Heart left ventricle (tissue), 16 donors: ENCODE results near the gene PTPRN2. TPM values are rescaled to one million over a fixed set of nuclear protein-coding genes. Genes with fewer than 3 reads are reported as not detected.

Experiments
- ATAC-seq, 4 donors: fragments of 200-7000 bp; cut with Tn5 transposase; one replicate each; pipeline ENCODE4 v1.9.1; 2020 to 2022; ENCODE audit warnings: moderate library complexity in 4 of 4, mild to moderate bottlenecking in 3 of 4, moderate number of reproducible peaks in 1 of 4
- DNase-seq, 5 donors: peaks; one replicate each; pipeline ENCODE4 v3.0.0-alpha.2; 2020
- H3K27ac ChIP-seq, 12 donors: fragments of 200-600 bp; sonication (generic) in 4 of 12; one replicate each; pipeline versions ENCODE4 v1.5.0 to v1.8.0; 2016 to 2022; ENCODE audit warnings: mild to moderate bottlenecking in 2 of 12
- H3K27me3 ChIP-seq, 9 donors: fragments of 200-600 bp; sonication (generic) in 2 of 9; one replicate each; pipeline versions ENCODE4 v1.5.1 to v1.8.0; 2016 to 2022; ENCODE audit warnings: mild to moderate bottlenecking in 3 of 9
- H3K36me3 ChIP-seq, 9 donors: fragments of 200-600 bp; sonication (generic) in 2 of 9; one replicate each; pipeline versions ENCODE4 v1.5.0 to v1.8.0; 2018 to 2022; ENCODE audit warnings: mild to moderate bottlenecking in 2 of 9
- H3K4me1 ChIP-seq, 12 donors: fragments of 200-600 bp; sonication (generic) in 4 of 12; one replicate each; pipeline versions ENCODE4 v1.5.0 to v1.8.0; 2016 to 2022; ENCODE audit warnings: mild to moderate bottlenecking in 3 of 12
- H3K4me3 ChIP-seq, 12 donors: fragments of 200-600 bp; sonication (generic) in 4 of 12; one replicate each; pipeline versions ENCODE4 v1.5.0 to v1.8.0; 2017 to 2022; ENCODE audit warnings: mild to moderate bottlenecking in 9 of 12, moderate library complexity in 4 of 12
- H3K9me3 ChIP-seq, 12 donors: fragments of 200-600 bp; sonication (generic) in 4 of 12; one replicate each; pipeline versions ENCODE4 v1.5.0 to v1.8.0; 2016 to 2022; ENCODE audit warnings: mild to moderate bottlenecking in 1 of 12
- CTCF ChIP-seq, 12 donors: fragments of 200-600 bp; sonication (generic) in 4 of 12; IDR thresholded peaks; one replicate each; pipeline versions ENCODE4 v1.5.0 to v1.8.0; 2018 to 2022; ENCODE audit warnings: antibody characterized with exemption in 12 of 12, mild to moderate bottlenecking in 5 of 12
- POLR2A ChIP-seq, 2 donors: fragments of 450-650 bp; IDR thresholded peaks; one replicate each; pipeline ENCODE4 v1.6.1; 2017; ENCODE audit warnings: antibody characterized with exemption in 2 of 2, mild to moderate bottlenecking in 2 of 2, moderate library complexity in 2 of 2
- WGBS, 4 donors: extraction: QIAGEN DNeasy Blood & Tissue Kit in 2 of 4; methylation state at CpG; one replicate each; pipeline versions ENCODE4 v1.1.5 to v1.1.7; 2013 to 2018; 5-methylcytosine and 5-hydroxymethylcytosine counted together
- intact Hi-C, 10 donors: fragments of 100-400 bp; cut with DNase I; formaldehyde crosslinking; loops; one replicate each; pipeline versions ENCODE4 v1.11.1 to v1.14.2; 2022
- polyA plus RNA-seq, 2 donors: library from polyadenylated mRNA; stranded (reverse); fragments of 200-250 nt; gene quantifications; one replicate each; pipeline ENCODE4 v1.2.3, GENCODE V29; 2013
- total RNA-seq, 9 donors: library from RNA; depleted of rRNA in 2 of 9; stranded (reverse); fragments of >200 nt in 2 of 9; fragmentation: NEBNext Ultra II Directional in 3 of 9; extraction: Animal tissue kit (Norgen Biotek cat#: 25700) in 3 of 9; gene quantifications; one replicate each; pipeline versions ENCODE4 v1.1.0 to v1.2.4, GENCODE V29; 2016 to 2023
- donor health status: ischemic (EF 13 %, LVEDD 7.1; RV severe dilation, severe dysfunction).
- donor health status: healthy with polysubstance abuse.
- donor health status: DM: no; HTN: yes; CAD: no.
- donor health status: DM: no; HTN: no; CAD: no.
- donor health status: ischemic (EF 25% LVEDD 6.9; RV normal size, moderate dysfunction).
- donor health status: ischemic (EF 25% LVEDD 5.7; RV mildly dilated, moderate dysfunction).
- donor health status: healthy.
- donor health status: DM: yes; HTN: yes; CAD: no.
- donor health status: ischemic (EF 35%, LVEDD 5.7; RV mildly dilated, moderate dysfunction).
- donor health status: nonischemic (EF 11% LVEDD 7.7; RV severe dilation, severe dysfunction).
- donor health status: DM: yes; HTN: yes; CAD: no.
- donor health status: PGD.
- donor health status: ischemic (EF 29% LVEDD 5.4; RV normal size, mild dysfunction).
- donor health status: nonischemic (EF 23%, LVEDD 6.1; RV moderate dilation, normal function).

Gene PTPRN2
- total and polyA plus RNA-seq, 11 donors, result 0.61 to 2.3 (median 1.3) TPM

- ATAC-seq, result no peak
- H3K4me3 ChIP-seq, result no peak overlapping the region
- no peak overlapping the region for H3K27ac ChIP-seq
- no peaks in the 10 kb centered on the region for H3K9me3 ChIP-seq
- H3K36me3 ChIP-seq, result no peaks in the 10 kb centered on the region
- intact Hi-C loops, result no loop called here
- H3K4me1 ChIP-seq, result no peaks in the 10 kb centered on the region
- peaks cover 0 to 30% (median 5%) of the 10 kb centered on the region in 9 donors for H3K27me3 ChIP-seq
- TF ChIP-seq CTCF (IDR thresholded peaks at IDR 0.05) (no peak), POLR2A (IDR thresholded peaks at IDR 0.05) (no peak)
- no peak for DNase-seq
- 77 to 100% (median 91%) methylated on average over 2 to 4 of the region's 4 CpGs for WGBS, 4 donors
Observed at GRCh38 chr7:158391541-158391940, 196.1 kb downstream of the PTPRN2 start.

GRCh38 chr7:158391141-158391540 is 196.5 kb downstream of the PTPRN2 start:
- intact Hi-C loops, result no loop called here
- 79 to 85% (median 83%) methylated on average over 12 of the region's 12 CpGs for WGBS, 4 donors
- Histone ChIP-seq H3K9me3 (no peaks in the 10 kb centered on the region), H3K27ac (no peak overlapping the region), H3K27me3 (peaks cover 0 to 32% (median 5%) of the 10 kb centered on the region in 9 donors), H3K4me1 (no peaks in the 10 kb centered on the region), H3K4me3 (no peak overlapping the region), H3K36me3 (no peaks in the 10 kb centered on the region)
- ATAC-seq (no peak), DNase-seq (peak in 1 of 5 donors; percentile 60)
- no peak for TF ChIP-seq POLR2A (IDR thresholded peaks at IDR 0.05)
- TF ChIP-seq CTCF (IDR thresholded peaks at IDR 0.05), result no peak

- H3K4me3 ChIP-seq, result no peak overlapping the region
- H3K27ac ChIP-seq, result no peak overlapping the region
- DNase-seq, result no peak
- peaks cover 0 to 34% (median 5%) of the 10 kb centered on the region in 9 donors for H3K27me3 ChIP-seq
- intact Hi-C loops, result no loop called here
- no peak for ATAC-seq
- H3K4me1 ChIP-seq, result no peaks in the 10 kb centered on the region
- H3K36me3 ChIP-seq, result no peaks in the 10 kb centered on the region
- H3K9me3 ChIP-seq, result no peaks in the 10 kb centered on the region
- 90 to 94% (median 91%) methylated on average over 13 to 16 of the region's 16 CpGs for WGBS, 4 donors
- TF ChIP-seq POLR2A (IDR thresholded peaks at IDR 0.05), result no peak
- TF ChIP-seq CTCF (IDR thresholded peaks at IDR 0.05), result no peak
Observed at GRCh38 chr7:158390460-158390859, 197.2 kb downstream of the PTPRN2 start.

GRCh38 chr7:158389514-158390425 is 197.9 kb downstream of the PTPRN2 start:
- no peak for TF ChIP-seq CTCF (IDR thresholded peaks at IDR 0.05)
- TF ChIP-seq POLR2A (IDR thresholded peaks at IDR 0.05), result no peak
- H3K27me3 ChIP-seq, result peaks cover 0 to 41% (median 5%) of the 10 kb centered on the region in 9 donors
- H3K4me1 ChIP-seq, result no peaks in the 10 kb centered on the region
- WGBS, 4 donors, result 77 to 87% (median 81%) methylated on average over 35 of the region's 35 CpGs
- no peak for ATAC-seq
- no peak overlapping the region for H3K4me3 ChIP-seq
- no peak for DNase-seq
- no peaks in the 10 kb centered on the region for H3K9me3 ChIP-seq
- no peak overlapping the region for H3K27ac ChIP-seq
- intact Hi-C loops, result no loop called here
- no peaks in the 10 kb centered on the region for H3K36me3 ChIP-seq
